RWPE2 (cell line): ENCODE data around the gene CDCA4.

ENCODE experiments used
- ATAC-seq: fragments of 200-7000 bp; cut with Tn5 transposase; 3 replicates; pipeline ENCODE4 v1.9.1; 2021; ENCODE audit warnings: low read depth
- DNase-seq: peaks from one replicate; pipeline ENCODE4 v3.0.0-alpha.2; 2020; ENCODE audit warnings: low spot score
- H3K27ac ChIP-seq: fragments of 450-650 bp; 2 replicates; pipeline ENCODE4 v1.5.1; 2017; ENCODE audit warnings: mild to moderate bottlenecking; ENCODE audit not compliant: poor library complexity, severe bottlenecking
- H3K27me3 ChIP-seq: fragments of 250-450 bp; sonication (Bioruptor Pico); 2 replicates; pipeline ENCODE4 v1.5.1; 2021; ENCODE audit warnings: mild to moderate bottlenecking, moderate library complexity; ENCODE audit not compliant: insufficient read depth, poor library complexity, severe bottlenecking
- H3K36me3 ChIP-seq: fragments of 250-450 bp; sonication (Bioruptor Pico); 2 replicates; pipeline ENCODE4 v1.5.1; 2020; ENCODE audit warnings: low read depth, mild to moderate bottlenecking, moderate library complexity
- H3K4me1 ChIP-seq: fragments of 250-450 bp; sonication (Bioruptor Pico); 2 replicates; pipeline ENCODE4 v1.5.1; 2021; ENCODE audit warnings: mild to moderate bottlenecking, moderate library complexity; ENCODE audit not compliant: insufficient read depth, poor library complexity, severe bottlenecking
- H3K4me3 ChIP-seq: fragments of 250-450 bp; sonication (Bioruptor Pico); 2 replicates; pipeline ENCODE4 v1.5.1; 2021; ENCODE audit warnings: mild to moderate bottlenecking, moderate library complexity; ENCODE audit not compliant: severe bottlenecking
- H3K9me3 ChIP-seq: fragments of 250-450 bp; sonication (Bioruptor Pico); 2 replicates; pipeline ENCODE4 v1.5.1; 2021; ENCODE audit warnings: mild to moderate bottlenecking, moderate library complexity; ENCODE audit not compliant: severe bottlenecking
- CTCF ChIP-seq: fragments of 450-650 bp; IDR thresholded peaks from one replicate; pipeline ENCODE4 v1.5.1; 2017; ENCODE audit warnings: mild to moderate bottlenecking, moderate library complexity; ENCODE audit not compliant: poor library complexity, severe bottlenecking

CDCA4 gene

GRCh38 chr14:104973385-104974145 is 47.3 kb downstream of the CDCA4 start:
- H3K4me3 ChIP-seq: no peak overlapping the region

GRCh38 chr14:104973135-104973384 is 47.8 kb downstream of the CDCA4 start:
- H3K4me1 ChIP-seq: peaks cover 41% of the 10 kb centered on the region
- ATAC-seq (no peak), DNase-seq (peak; percentile 100)
- TF ChIP-seq CTCF: no peak
- H3K36me3 ChIP-seq: no peaks in the 10 kb centered on the region
- no peak overlapping the region for H3K4me3 ChIP-seq
- peak overlapping the region; percentile 99 for H3K27ac ChIP-seq
- H3K9me3 ChIP-seq: no peaks in the 10 kb centered on the region
- no peaks in the 10 kb centered on the region for H3K27me3 ChIP-seq

More at GRCh38 chr14:104973385-104974145, 47.3 kb downstream of the CDCA4 start:
- TF ChIP-seq CTCF: no peak
- Histone ChIP-seq H3K36me3 (no peaks in the 10 kb centered on the region), H3K4me1 (peaks cover 38% of the 10 kb centered on the region), H3K27me3 (no peaks in the 10 kb centered on the region), H3K27ac (peak overlapping the region; percentile 99), H3K9me3 (no peaks in the 10 kb centered on the region)
- DNase-seq: peak; percentile 96
- ATAC-seq: peak; percentile 49

GRCh38 chr14:104972301-104973134 is 48.4 kb downstream of the CDCA4 start:
- Histone ChIP-seq H3K9me3 (no peaks in the 10 kb centered on the region), H3K4me1 (peaks cover 41% of the 10 kb centered on the region), H3K27me3 (no peaks in the 10 kb centered on the region), H3K4me3 (no peak overlapping the region), H3K36me3 (no peaks in the 10 kb centered on the region), H3K27ac (peak overlapping the region; percentile 99)
- DNase-seq: peak; percentile 98
- peak; percentile 52 for ATAC-seq
- peak; percentile 35 for TF ChIP-seq CTCF

- no peak for TF ChIP-seq CTCF
- Histone ChIP-seq H3K27me3 (no peaks in the 10 kb centered on the region), H3K9me3 (no peaks in the 10 kb centered on the region), H3K27ac (peak overlapping the region; percentile 99), H3K4me3 (no peak overlapping the region), H3K4me1 (peaks cover 43% of the 10 kb centered on the region), H3K36me3 (peaks cover 4% of the 10 kb centered on the region; the same call in 1 of the 2 replicates)
- no peak for ATAC-seq
- peak; percentile 78 for DNase-seq
Observed at GRCh38 chr14:104971447-104972240, 49.2 kb downstream of the CDCA4 start.
